ENCODE measurements around the gene TBC1D22A.

The TBC1D22A gene

GRCh38 chr22:47094861-47095330, 332.4 kb downstream of the TBC1D22A start:
- no peak for TF ChIP-seq CTCF (IDR thresholded peaks at IDR 0.05; ENCODE audit: low read depth, low read length, missing control alignments)
- Histone ChIP-seq H3K27ac (no peak overlapping the region), H3K4me3 (ENCODE audit: low read depth, low read length) (no peak overlapping the region), H3K36me3 (replicated peaks) (no peaks in the 10 kb centered on the region), H3K27me3 (replicated peaks) (no peaks in the 10 kb centered on the region)
- in situ Hi-C loops (cut with HindIII; ENCODE audit: low pct_ligation_motif_present, low sequenced_read_pairs): no loop called here
- DNase-seq: peak; percentile 7

GRCh38 chr22:47095395-47096122, 333.1 kb downstream of the TBC1D22A start:
- no peaks in the 10 kb centered on the region for H3K27me3 ChIP-seq (replicated peaks)
- no peak for TF ChIP-seq CTCF (IDR thresholded peaks at IDR 0.05; ENCODE audit: low read depth, low read length, missing control alignments)
- H3K27ac ChIP-seq: no peak overlapping the region
- H3K36me3 ChIP-seq (replicated peaks): no peaks in the 10 kb centered on the region
- DNase-seq: no peak
- in situ Hi-C loops (cut with HindIII; ENCODE audit: low pct_ligation_motif_present, low sequenced_read_pairs): no loop called here
- no peak overlapping the region for H3K4me3 ChIP-seq (ENCODE audit: low read depth, low read length)

GRCh38 chr22:47098121-47098520, 335.7 kb downstream of the TBC1D22A start:
- no peak for DNase-seq
- no peaks in the 10 kb centered on the region for H3K27me3 ChIP-seq (replicated peaks)
- H3K36me3 ChIP-seq (replicated peaks): no peaks in the 10 kb centered on the region
- TF ChIP-seq CTCF (IDR thresholded peaks at IDR 0.05; ENCODE audit: low read depth, low read length, missing control alignments): no peak
- no peak overlapping the region for H3K27ac ChIP-seq
- in situ Hi-C loops (cut with HindIII; ENCODE audit: low pct_ligation_motif_present, low sequenced_read_pairs): no loop called here
- no peak overlapping the region for H3K4me3 ChIP-seq (ENCODE audit: low read depth, low read length)

- H3K27me3 ChIP-seq (replicated peaks): no peaks in the 10 kb centered on the region
- H3K27ac ChIP-seq: no peak overlapping the region
- TF ChIP-seq CTCF (IDR thresholded peaks at IDR 0.05; ENCODE audit: low read depth, low read length, missing control alignments): no peak
- DNase-seq: no peak
- H3K36me3 ChIP-seq (replicated peaks): no peaks in the 10 kb centered on the region
- in situ Hi-C loops (cut with HindIII; ENCODE audit: low pct_ligation_motif_present, low sequenced_read_pairs): no loop called here
- H3K4me3 ChIP-seq (ENCODE audit: low read depth, low read length): no peak overlapping the region
Observed at GRCh38 chr22:47098554-47098953, 336.1 kb downstream of the TBC1D22A start.

- H3K4me3 ChIP-seq (ENCODE audit: low read depth, low read length): no peak overlapping the region
- H3K27me3 ChIP-seq (replicated peaks): no peaks in the 10 kb centered on the region
- in situ Hi-C loops (cut with HindIII; ENCODE audit: low pct_ligation_motif_present, low sequenced_read_pairs): no loop called here
- no peak for DNase-seq
- TF ChIP-seq CTCF (IDR thresholded peaks at IDR 0.05; ENCODE audit: low read depth, low read length, missing control alignments): no peak
- H3K27ac ChIP-seq: no peak overlapping the region
- no peaks in the 10 kb centered on the region for H3K36me3 ChIP-seq (replicated peaks)
Observed at GRCh38 chr22:47100019-47100418, 337.6 kb downstream of the TBC1D22A start.
